HT-29 (cell line): Measurements from ENCODE around the gene TCFL5. TPM values are rescaled to one million over a fixed set of nuclear protein-coding genes. Genes with fewer than 3 reads are reported as not detected.

ENCODE experiments used
- DNase-seq: peaks from one replicate; pipeline ENCODE4 v3.0.0-alpha.2; 2015; ENCODE audit warnings: low spot score
- total RNA-seq: library from RNA; depleted of rRNA; stranded (reverse); fragments of >200 nt; shearing (Covaris generic); gene quantifications from 2 replicates; pipeline ENCODE4 v1.2.3, GENCODE V29; 2014; rRNA removed

The TCFL5 gene
- total RNA-seq, result 16.1 and 17.1 TPM in 2 replicates

- DNase-seq, result peak; percentile 90
These were observed at the start of gene TCFL5 for GRCh38 chr20:62861726-62862336. Gene TCFL5, minus strand, starts transcription at chr20:62861822. Its CDS starts 152 bp downstream, at chr20:62861670.

GRCh38 chr20:62910777-62911497 lies 49.3 kb upstream of the TCFL5 start:
- no peak for DNase-seq

GRCh38 chr20:62910217-62910766 lies 48.7 kb upstream of the TCFL5 start:
- DNase-seq, result no peak

GRCh38 chr20:62908971-62909791 lies 47.6 kb upstream of the TCFL5 start:
- no peak for DNase-seq

GRCh38 chr20:62907384-62908317 lies 46.0 kb upstream of the TCFL5 start:
- no peak for DNase-seq

GRCh38 chr20:62906647-62907375 lies 45.2 kb upstream of the TCFL5 start:
- DNase-seq, result no peak

GRCh38 chr20:62906209-62906608 lies 44.6 kb upstream of the TCFL5 start:
- no peak for DNase-seq

- DNase-seq, result no peak
These were observed 44.0 kb upstream of the TCFL5 start for GRCh38 chr20:62905536-62906117.

GRCh38 chr20:62902926-62903615 lies 41.4 kb upstream of the TCFL5 start:
- DNase-seq, result no peak

- DNase-seq, result no peak
These were observed 40.3 kb upstream of the TCFL5 start for GRCh38 chr20:62901891-62902290.

- DNase-seq, result peak; percentile 87
These were observed 39.3 kb upstream of the TCFL5 start for GRCh38 chr20:62900692-62901584.

GRCh38 chr20:62900052-62900691 lies 38.5 kb upstream of the TCFL5 start:
- DNase-seq, result peak; percentile 88

- no peak for DNase-seq
These were observed 38.0 kb upstream of the TCFL5 start for GRCh38 chr20:62899633-62900051.

GRCh38 chr20:62898970-62899632 lies 37.5 kb upstream of the TCFL5 start:
- no peak for DNase-seq

- no peak for DNase-seq
These were observed 36.7 kb upstream of the TCFL5 start for GRCh38 chr20:62898093-62898964.

GRCh38 chr20:62897666-62898065 lies 36.0 kb upstream of the TCFL5 start:
- DNase-seq, result no peak
